HEK293T (cell line): Measurements from ENCODE around the gene TPGS2.

ENCODE experiments used
- BHLHE40 ChIP-seq: fragments of 450-650 bp; IDR thresholded peaks from 2 replicates; pipeline ENCODE4 v1.6.1; 2016; ENCODE audit warnings: mild to moderate bottlenecking, moderate library complexity, borderline replicate concordance
- FOXA1 ChIP-seq: fragments of 450-650 bp; IDR thresholded peaks from 2 replicates; pipeline ENCODE4 v1.6.1; 2016; ENCODE audit warnings: mild to moderate bottlenecking
- FOXK2 ChIP-seq: fragments of 450-650 bp; IDR thresholded peaks from 2 replicates; pipeline ENCODE4 v1.6.1; 2016; ENCODE audit warnings: mild to moderate bottlenecking
- FOXM1 ChIP-seq: fragments of 450-650 bp; IDR thresholded peaks from 2 replicates; pipeline ENCODE4 v1.6.1; 2017; ENCODE audit warnings: mild to moderate bottlenecking, borderline replicate concordance
- NFRKB ChIP-seq: fragments of 450-650 bp; IDR thresholded peaks from 2 replicates; pipeline ENCODE4 v1.6.1; 2016; ENCODE audit warnings: mild to moderate bottlenecking, moderate library complexity
- PKNOX1 ChIP-seq: fragments of 450-650 bp; IDR thresholded peaks from 2 replicates; pipeline ENCODE4 v1.6.1; 2016
- SP1 ChIP-seq: fragments of 450-650 bp; IDR thresholded peaks from 2 replicates; pipeline ENCODE4 v1.6.1; 2017
- SUZ12 ChIP-seq: fragments of 450-650 bp; IDR thresholded peaks from 2 replicates; pipeline ENCODE4 v1.6.1; 2016; ENCODE audit warnings: mild to moderate bottlenecking
- TARDBP ChIP-seq: fragments of 450-650 bp; IDR thresholded peaks from 2 replicates; pipeline ENCODE4 v1.6.1; 2016
- ZNF384 ChIP-seq: fragments of 450-650 bp; IDR thresholded peaks from 2 replicates; pipeline ENCODE4 v1.6.1; 2016

- TF ChIP-seq NFRKB (no peak), BHLHE40 (no peak), SP1 (no peak), FOXA1 (no peak), ZNF384 (no peak), SUZ12 (no peak), PKNOX1 (no peak), TARDBP (no peak), FOXK2 (no peak), FOXM1 (no peak)
Measured at GRCh38 chr18:36817039-36817438, 11.8 kb downstream of the TPGS2 start.
